ENCODE data around the gene UBA1. TPM values are rescaled to one million over a fixed set of nuclear protein-coding genes. Genes with fewer than 3 reads are reported as not detected.

The UBA1 gene
- polyA plus RNA-seq, 1 donor (not counting 4 experiments of a cell fraction or from before 2014, with no cell fraction given), result 236 TPM

DNA sequence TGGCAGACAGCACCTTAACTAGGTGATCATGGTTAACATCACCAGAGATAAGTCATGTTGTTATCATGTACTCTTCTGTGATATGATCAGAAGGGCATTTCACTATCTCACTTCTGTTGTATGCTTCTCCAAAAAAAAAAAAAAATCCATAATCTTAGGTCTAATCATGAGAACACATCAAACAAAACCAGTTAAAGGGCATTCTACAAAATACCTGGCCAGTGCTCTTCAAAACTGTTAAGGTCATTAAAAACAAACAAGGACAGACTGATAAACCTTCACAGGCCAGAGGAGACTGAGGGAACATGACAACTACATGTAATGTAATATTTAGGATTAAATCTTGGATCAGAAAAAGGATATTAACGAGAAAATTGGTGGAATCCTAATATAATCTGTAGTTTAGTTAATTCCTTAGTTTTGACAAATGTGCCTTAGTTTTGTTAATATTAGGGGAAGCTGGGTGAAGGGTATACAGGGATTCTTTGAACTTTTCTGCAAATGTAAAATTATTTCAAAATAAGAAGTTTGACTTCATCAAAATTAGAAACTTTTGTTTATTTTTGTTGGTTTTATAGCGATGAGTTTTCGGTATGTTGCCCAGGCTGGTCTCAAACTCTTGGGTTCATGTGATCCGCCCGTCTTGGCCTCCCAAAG is 30.6 kb upstream of the UBA1 start:
- FAIRE-seq (no peak), DNase-seq (ENCODE audit: low read depth, low spot score) (no peak)
- no peaks in the 10 kb centered on the region for H3K4me1 ChIP-seq (ENCODE audit: control insufficient read depth, extremely low read depth, insufficient read depth, low read length)
- H3K27me3 ChIP-seq (ENCODE audit: control insufficient read depth, extremely low read depth, insufficient read depth, low read length), result no peaks in the 10 kb centered on the region
- no peak overlapping the region for H3K27ac ChIP-seq (ENCODE audit: control insufficient read depth, insufficient read depth, low read length)
- no peak for TF ChIP-seq EZH2 (IDR thresholded peaks at IDR 0.05; ENCODE audit: low read length)
- TF ChIP-seq, protein P1, sequence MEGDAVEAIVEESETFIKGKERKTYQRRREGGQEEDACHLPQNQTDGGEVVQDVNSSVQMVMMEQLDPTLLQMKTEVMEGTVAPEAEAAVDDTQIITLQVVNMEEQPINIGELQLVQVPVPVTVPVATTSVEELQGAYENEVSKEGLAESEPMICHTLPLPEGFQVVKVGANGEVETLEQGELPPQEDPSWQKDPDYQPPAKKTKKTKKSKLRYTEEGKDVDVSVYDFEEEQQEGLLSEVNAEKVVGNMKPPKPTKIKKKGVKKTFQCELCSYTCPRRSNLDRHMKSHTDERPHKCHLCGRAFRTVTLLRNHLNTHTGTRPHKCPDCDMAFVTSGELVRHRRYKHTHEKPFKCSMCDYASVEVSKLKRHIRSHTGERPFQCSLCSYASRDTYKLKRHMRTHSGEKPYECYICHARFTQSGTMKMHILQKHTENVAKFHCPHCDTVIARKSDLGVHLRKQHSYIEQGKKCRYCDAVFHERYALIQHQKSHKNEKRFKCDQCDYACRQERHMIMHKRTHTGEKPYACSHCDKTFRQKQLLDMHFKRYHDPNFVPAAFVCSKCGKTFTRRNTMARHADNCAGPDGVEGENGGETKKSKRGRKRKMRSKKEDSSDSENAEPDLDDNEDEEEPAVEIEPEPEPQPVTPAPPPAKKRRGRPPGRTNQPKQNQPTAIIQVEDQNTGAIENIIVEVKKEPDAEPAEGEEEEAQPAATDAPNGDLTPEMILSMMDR (optimal IDR thresholded peaks at IDR 0.05 in 1 of 3, IDR thresholded peaks at IDR 0.05 in 1 of 3, conservative IDR thresholded peaks at IDR 0.05 in 1 of 3; ENCODE audit: extremely low read depth in 1 of 3, insufficient read depth in 2 of 3, low read length in 3 of 3), result no peak
- no peaks in the 10 kb centered on the region for H4K20me1 ChIP-seq (ENCODE audit: control insufficient read depth, extremely low read depth, insufficient read depth, low read length)
- dilution Hi-C loops (cut with MboI; ENCODE audit: extremely low pct_ligation_motif_present, low sequenced_read_pairs), result no loop called here
- no peak overlapping the region for H3K4me2 ChIP-seq (ENCODE audit: control insufficient read depth, extremely low read depth, insufficient read depth, low read depth, low read length)
- H3K4me3 ChIP-seq (ENCODE audit: control insufficient read depth in 2 of 3, extremely low read depth in 1 of 3, insufficient read depth in 2 of 3, low read depth in 1 of 3, low read length in 3 of 3), result no peak overlapping the region
- H3K9me1 ChIP-seq (ENCODE audit: control insufficient read depth, extremely low read depth, insufficient read depth, low read length), result no peaks in the 10 kb centered on the region
- no peaks in the 10 kb centered on the region for H3K36me3 ChIP-seq (ENCODE audit: control insufficient read depth in 2 of 2, extremely low read depth in 1 of 2, insufficient read depth in 2 of 2, low read length in 2 of 2)
- peaks cover 18% of the 10 kb centered on the region for H3K79me2 ChIP-seq (ENCODE audit: control insufficient read depth, insufficient read depth, low read length)
- no peak overlapping the region for H2AFZ ChIP-seq (ENCODE audit: control insufficient read depth, low read length)
- H3K9ac ChIP-seq (ENCODE audit: control insufficient read depth, extremely low read depth, insufficient read depth, low read length), result no peak overlapping the region
- H3K9me3 ChIP-seq (ENCODE audit: control insufficient read depth, low read depth, low read length), result no peaks in the 10 kb centered on the region

DNA sequence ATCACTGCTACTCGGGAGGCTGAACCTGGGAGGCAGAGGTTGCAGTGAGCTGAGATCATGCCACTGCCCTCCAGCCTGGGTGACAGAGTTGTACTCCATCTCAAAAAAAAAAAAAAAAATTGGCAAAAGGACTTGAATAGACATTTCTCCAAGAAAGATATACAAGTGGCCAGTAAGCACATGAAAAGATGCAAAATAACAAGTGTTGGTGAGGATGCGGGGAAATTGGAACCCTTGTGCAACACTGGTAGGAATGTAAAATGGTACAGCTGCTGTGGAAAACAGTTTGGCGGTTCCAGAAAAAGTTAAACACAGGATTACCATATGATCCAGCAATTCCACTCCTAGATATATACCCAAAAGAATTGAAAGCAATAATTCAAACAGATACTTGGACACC is 29.2 kb upstream of the UBA1 start:
- TF ChIP-seq, protein P1 (optimal IDR thresholded peaks at IDR 0.05 in 1 of 3, IDR thresholded peaks at IDR 0.05 in 1 of 3, conservative IDR thresholded peaks at IDR 0.05 in 1 of 3; ENCODE audit: extremely low read depth in 1 of 3, insufficient read depth in 2 of 3, low read length in 3 of 3), result no peak
- TF ChIP-seq EZH2 (IDR thresholded peaks at IDR 0.05; ENCODE audit: low read length), result no peak
- no peaks in the 10 kb centered on the region for H3K4me1 ChIP-seq (ENCODE audit: control insufficient read depth, extremely low read depth, insufficient read depth, low read length)
- no peaks in the 10 kb centered on the region for H4K20me1 ChIP-seq (ENCODE audit: control insufficient read depth, extremely low read depth, insufficient read depth, low read length)
- H3K4me3 ChIP-seq (ENCODE audit: control insufficient read depth in 2 of 3, extremely low read depth in 1 of 3, insufficient read depth in 2 of 3, low read depth in 1 of 3, low read length in 3 of 3), result no peak overlapping the region
- H3K9me1 ChIP-seq (ENCODE audit: control insufficient read depth, extremely low read depth, insufficient read depth, low read length), result no peaks in the 10 kb centered on the region
- H3K79me2 ChIP-seq (ENCODE audit: control insufficient read depth, insufficient read depth, low read length), result peaks cover 8% of the 10 kb centered on the region
- no peaks in the 10 kb centered on the region for H3K27me3 ChIP-seq (ENCODE audit: control insufficient read depth, extremely low read depth, insufficient read depth, low read length)
- H3K36me3 ChIP-seq (ENCODE audit: control insufficient read depth in 2 of 2, extremely low read depth in 1 of 2, insufficient read depth in 2 of 2, low read length in 2 of 2), result peaks cover 0 to 2% of the 10 kb centered on the region in 2 experiments
- H2AFZ ChIP-seq (ENCODE audit: control insufficient read depth, low read length), result no peak overlapping the region
- dilution Hi-C loops (cut with MboI; ENCODE audit: extremely low pct_ligation_motif_present, low sequenced_read_pairs), result no loop called here
- no peaks in the 10 kb centered on the region for H3K9me3 ChIP-seq (ENCODE audit: control insufficient read depth, low read depth, low read length)
- DNase-seq (ENCODE audit: low read depth, low spot score), result no peak
- FAIRE-seq, result no peak
- no peak overlapping the region for H3K4me2 ChIP-seq (ENCODE audit: control insufficient read depth, extremely low read depth, insufficient read depth, low read depth, low read length)
- H3K9ac ChIP-seq (ENCODE audit: control insufficient read depth, extremely low read depth, insufficient read depth, low read length), result no peak overlapping the region
- H3K27ac ChIP-seq (ENCODE audit: control insufficient read depth, insufficient read depth, low read length), result no peak overlapping the region
